ENCODE data around the gene SLC30A5. TPM values are rescaled to one million over a fixed set of nuclear protein-coding genes. Genes with fewer than 3 reads are reported as not detected.

SLC30A5 gene
- 46.4 and 79.7 TPM in 2 replicates for total RNA-seq

GRCh38 chr5:69093771-69094482, at the start of gene SLC30A5:
Gene SLC30A5 (plus strand): TSS chr5:69094014. CDS start chr5:69094256, 242 bp downstream.

GRCh38 chr5:69166686-69167492, 73.1 kb downstream of the SLC30A5 start, which contains the start of gene CCNB1:
Gene CCNB1 (plus strand): TSS chr5:69167150. CDS start chr5:69167263, 113 bp downstream.

Other genes starting within 250 kb of the SLC30A5 start
- gene CCNB1, start 73.1 kb downstream of the SLC30A5 start, total RNA-seq: 9.9 and 12.4 TPM in 2 replicates
- 1.6 and 8.8 TPM in 2 replicates for gene CENPH, start 95.6 kb downstream of the SLC30A5 start, total RNA-seq
- 13.8 and 25.0 TPM in 2 replicates for gene CDK7, start 140.9 kb downstream of the SLC30A5 start, total RNA-seq
- gene CCDC125, start 238.8 kb downstream of the SLC30A5 start, total RNA-seq: 1.2 and 2.5 TPM in 2 replicates